HG03469 (cell line): Measurements from ENCODE around the gene SNORC.
"Not testable (repeated sequence)": the region's sequence is repeated elsewhere in the genome, so short reads cannot be mapped to it uniquely, and the experiment has no call there.

Experiments used
- ATAC-seq: cut with Tn5 transposase; IDR thresholded peaks from one replicate; pipeline ENCODE4 v1.9.1; 2021; ENCODE audit warnings: mild to moderate bottlenecking, moderate library complexity, moderate number of reproducible peaks; ENCODE audit not compliant: unreplicated experiment

The SNORC gene

DNA sequence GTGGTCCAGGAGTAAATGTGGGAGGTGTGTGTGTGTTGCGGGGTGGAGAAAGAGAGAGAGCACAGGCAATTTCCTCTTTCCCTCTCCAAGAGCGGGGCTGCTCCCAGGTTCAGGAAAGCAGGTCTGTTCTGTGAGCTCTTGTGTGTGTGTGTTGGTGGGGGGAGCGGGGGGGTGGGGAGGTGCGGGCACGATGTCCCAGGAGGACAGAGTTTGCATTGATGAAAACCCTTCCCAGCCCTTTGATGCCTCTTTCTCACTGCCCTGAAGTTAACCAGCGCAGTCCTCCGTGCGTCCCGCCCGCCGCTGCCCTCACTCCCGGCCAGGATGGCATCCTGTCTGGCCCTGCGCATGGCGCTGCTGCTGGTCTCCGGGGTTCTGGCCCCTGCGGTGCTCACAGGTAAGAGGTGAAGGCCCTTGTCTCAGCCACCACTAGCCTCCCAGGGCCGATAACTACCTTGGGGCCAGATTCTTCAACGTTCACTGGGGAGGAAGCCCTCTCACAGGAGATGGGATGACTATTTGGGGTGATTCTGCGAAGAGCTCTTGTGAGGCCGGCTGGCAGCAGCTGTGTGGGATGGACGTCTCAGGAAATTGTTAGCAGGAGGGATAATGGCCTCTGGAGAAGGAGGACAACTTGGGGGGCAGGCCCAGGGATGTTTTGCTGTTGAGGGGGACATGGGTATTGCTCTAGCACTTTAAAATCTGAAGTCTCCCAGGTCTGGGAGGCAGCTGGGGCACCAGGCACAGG lies at the start of gene SNORC:
Gene SNORC, plus strand, starts transcription at position 247 of the 748 bp plus-strand sequence. Its CDS starts 78 bp downstream, at position 325.
- ATAC-seq, result no peak

DNA sequence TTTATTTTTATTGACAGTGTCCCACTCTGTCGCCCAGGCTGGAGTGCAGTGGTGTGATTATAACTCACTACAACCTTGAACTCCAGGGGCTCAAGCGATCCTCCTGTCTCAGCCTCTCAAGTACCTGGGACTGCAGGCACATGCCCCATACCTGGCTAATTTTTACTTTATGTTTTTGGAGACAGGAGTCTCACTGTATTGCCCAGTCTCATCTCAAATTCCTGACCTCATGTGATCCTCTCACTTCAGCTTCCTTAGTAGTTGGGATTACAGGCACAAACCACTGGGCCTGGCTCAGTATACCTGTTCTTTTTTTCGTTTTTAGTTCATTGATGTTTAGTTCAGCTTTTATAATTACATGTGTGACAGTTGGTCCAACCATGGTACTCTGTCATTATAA lies 40.1 kb upstream of the SNORC start:
- ATAC-seq, result no peak

GRCh38 chr2:232831496-232831895 lies 38.6 kb upstream of the SNORC start:
- ATAC-seq, result no peak

- ATAC-seq, result no peak
These were observed 36.2 kb upstream of the SNORC start for GRCh38 chr2:232833830-232834229.

GRCh38 chr2:232835687-232836208 lies 34.3 kb upstream of the SNORC start:
- no peak for ATAC-seq

- no peak for ATAC-seq
These were observed 33.1 kb upstream of the SNORC start for GRCh38 chr2:232836934-232837333.

- no peak for ATAC-seq
These were observed 31.6 kb upstream of the SNORC start for GRCh38 chr2:232838406-232838874.

- ATAC-seq, result no peak
These were observed 30.5 kb upstream of the SNORC start for GRCh38 chr2:232839411-232840079.

DNA sequence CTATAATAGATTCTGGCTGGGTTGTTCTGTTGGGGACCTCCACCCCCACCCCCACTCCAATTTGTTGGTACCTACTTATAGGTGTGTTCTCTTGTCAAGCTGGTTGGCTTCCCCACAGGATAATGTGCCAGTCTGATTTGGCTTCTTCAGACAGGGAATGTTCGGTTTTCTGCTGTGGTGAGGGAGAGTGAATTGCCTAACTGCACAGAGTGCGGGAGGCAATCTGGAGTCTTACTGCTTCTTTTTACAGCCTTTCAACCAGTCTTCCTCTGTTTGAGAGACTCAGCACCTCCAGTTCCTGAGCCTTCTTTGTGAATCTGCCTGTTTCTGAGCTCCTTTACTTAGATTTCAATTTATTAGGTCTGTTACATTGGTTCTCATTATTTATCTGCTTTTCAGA lies 27.4 kb upstream of the SNORC start:
- no peak for ATAC-seq

- ATAC-seq, result no peak
These were observed 26.2 kb upstream of the SNORC start for GRCh38 chr2:232843834-232844233.

DNA sequence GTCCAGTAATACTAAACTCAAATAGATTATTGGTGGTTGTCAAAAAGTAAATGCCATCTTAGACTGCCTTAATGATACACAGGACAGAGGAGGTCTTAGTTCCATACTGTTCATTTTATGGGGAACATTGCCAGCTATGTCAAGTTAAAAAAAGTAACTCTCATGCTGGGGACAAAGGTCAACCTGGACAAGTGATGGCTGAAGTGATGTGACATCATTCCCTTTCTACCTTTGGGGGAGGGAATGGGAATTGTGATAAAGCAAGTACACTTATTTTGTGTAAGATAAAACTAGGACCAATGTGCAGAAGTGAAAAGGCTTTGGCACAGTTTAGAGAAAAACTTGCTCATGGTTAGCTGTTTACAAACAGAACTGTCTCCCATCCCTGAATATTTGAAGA lies 24.0 kb upstream of the SNORC start:
- ATAC-seq, result no peak

DNA sequence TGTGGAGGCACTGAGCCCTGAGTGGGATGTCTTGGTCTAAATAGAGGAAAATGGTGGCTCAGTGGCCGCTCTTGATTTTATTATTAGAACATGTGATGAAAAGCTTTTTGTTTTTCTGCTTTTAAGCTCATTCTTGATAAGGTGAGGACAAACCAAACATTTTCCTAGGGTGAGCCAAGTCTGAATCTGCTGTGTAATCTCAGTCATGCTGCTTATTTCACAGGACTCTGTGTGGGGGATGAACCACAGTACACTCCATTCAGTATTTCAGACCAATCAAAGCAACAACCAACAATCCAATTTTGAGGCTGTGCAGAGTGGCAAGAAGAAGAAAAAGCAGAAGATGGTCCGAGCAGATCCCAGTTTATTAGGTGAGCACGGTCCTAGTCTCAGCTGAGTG lies 20.0 kb upstream of the SNORC start:
- no peak for ATAC-seq

DNA sequence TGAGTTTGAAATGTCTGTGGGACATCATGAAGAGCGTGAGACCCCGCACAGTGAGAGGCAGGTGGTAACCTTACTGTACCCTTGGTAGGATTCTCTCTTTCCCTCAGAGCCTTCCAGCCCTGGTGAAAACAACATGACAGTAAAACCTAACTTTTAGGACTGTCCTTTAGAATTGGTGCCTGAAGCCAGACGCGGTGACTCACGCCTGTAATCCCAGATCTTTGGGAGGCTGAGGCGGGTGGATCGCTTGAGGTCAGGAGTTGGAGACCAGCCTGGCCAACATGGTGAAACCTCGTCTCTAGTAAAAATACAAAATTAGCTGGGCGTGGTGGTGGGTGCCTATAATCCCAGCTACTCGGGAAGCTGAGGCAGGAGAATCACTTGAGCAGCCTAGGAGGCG lies 18.0 kb upstream of the SNORC start:
- not testable (repeated sequence) for ATAC-seq

DNA sequence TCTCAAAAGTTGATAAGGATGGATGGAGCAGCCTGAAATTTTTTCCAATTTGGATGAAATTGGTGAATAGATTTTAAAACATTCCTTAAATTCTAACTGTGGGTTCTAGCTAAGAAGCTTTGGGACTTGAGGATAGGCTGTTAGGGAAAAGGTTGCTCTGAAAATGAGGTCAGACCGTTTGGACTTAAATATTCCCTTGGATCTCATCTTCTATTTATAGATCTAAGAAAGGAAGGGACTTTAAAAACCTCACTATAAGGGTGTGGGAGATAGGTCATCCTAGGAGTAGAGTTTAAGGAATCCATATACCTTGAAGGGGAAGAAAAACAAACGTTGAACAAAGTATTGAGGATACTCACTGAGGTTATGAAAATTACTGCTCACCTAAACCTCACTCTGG lies 17.4 kb upstream of the SNORC start:
- no peak for ATAC-seq

- ATAC-seq, result no peak
These were observed 16.0 kb upstream of the SNORC start for GRCh38 chr2:232854082-232854481.

DNA sequence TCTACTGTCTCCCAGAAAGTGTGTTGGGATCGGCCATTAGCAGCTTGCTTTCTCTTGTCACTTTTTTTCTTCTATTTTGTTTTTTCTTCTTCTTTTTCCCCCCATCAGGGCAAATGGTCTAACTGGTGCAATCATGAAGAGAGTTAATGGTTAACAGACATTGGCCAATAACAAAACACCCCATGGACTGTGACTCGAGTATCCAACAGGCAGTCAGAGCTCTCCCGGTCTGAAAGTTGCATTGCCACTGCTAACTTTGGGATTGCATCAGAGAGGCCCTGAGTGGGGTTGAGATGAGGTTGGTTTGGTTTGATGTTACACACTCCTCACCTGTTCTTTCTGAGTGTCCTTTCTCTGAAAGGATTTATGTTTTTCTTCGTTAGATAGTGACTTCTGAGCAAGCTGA lies 12.9 kb upstream of the SNORC start:
- no peak for ATAC-seq

DNA sequence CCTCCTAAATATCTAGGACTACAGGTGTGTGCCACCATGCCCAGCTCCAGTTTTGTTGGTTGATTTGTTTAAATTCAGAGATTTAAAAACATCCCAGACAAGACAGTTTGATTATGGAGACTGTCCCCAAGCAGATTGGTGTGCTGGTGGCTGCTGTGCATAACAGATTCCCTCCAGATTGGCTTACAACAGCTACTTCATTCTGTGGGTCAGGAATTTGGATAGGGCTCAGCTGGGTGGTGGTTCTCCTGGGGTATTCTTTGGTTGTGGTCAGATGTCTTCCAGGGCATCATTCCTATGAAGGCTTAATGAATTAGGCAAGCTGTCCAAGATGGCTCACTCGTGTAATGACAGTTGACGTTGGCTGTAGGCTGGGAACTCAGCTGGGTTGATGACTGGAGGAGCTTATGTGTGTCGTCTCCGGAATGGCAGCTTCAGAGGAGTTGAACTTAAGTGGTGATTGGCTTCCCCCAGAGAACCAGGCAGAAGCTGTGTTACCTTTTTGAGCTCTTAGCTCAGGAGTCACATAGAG lies 10.6 kb upstream of the SNORC start:
- ATAC-seq, result no peak

DNA sequence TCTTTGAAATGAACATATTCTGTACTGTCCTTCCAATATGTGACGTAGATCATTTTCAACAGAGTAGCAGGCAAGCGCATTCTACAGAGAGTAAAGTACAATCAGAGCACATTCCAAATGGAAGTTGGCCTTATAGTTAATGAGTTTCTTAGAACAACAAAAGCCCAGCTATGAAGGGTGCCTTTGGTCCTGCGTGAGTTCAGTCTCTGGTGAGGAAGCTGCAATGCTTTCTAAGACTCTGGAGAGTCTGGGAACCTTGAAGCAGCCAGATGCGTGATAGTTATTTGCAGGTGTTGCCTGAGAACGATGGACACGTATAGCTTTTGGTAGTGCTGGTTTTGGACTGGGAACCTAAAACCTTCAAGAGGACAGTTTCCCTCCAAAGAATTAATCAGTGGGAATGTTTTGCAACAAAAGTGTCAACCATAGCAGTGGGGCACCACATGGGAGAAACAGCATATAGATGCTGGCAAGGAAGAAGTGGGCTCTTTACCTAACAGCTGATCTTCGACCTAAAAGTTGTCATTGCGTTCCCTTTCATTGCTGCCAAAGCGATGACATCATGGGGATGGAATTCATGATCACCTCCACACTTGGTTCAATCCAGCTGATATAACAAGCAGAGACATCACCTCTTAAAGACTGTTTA lies 9.3 kb upstream of the SNORC start:
- no peak for ATAC-seq

DNA sequence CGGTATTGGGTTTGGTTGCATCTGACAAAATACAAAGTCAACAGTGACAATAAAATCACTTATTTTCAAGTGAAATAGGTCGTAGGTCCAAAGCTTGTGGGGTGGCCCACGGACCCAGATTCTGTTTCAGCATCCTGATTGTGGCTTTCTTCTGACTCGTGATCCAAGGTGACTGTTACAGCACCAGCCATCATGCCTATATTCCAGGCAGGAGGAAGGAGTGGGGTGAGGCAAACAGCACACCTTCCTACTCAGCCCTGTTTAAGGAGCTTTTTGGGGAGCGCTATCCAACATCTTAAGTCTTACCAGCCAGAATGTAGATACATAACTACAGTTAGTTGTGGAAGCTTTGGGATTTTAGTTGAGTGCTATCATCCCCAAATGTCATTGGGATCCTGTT lies 8.7 kb upstream of the SNORC start:
- no peak for ATAC-seq

- no peak for ATAC-seq
These were observed 6.1 kb upstream of the SNORC start for GRCh38 chr2:232863996-232864395.

GRCh38 chr2:232865165-232865564 lies 4.9 kb upstream of the SNORC start:
- no peak for ATAC-seq
